Liver (tissue), 3 donors: Measurements from ENCODE around the gene ROBO2.

Experiments used
- CTCF ChIP-seq: fragments of 150-350 bp; IDR thresholded peaks from 2 replicates; pipeline ENCODE4 v1.5.1; 2017; ENCODE audit warnings: improper control_type of control experiment, low read depth, low read length; ENCODE audit not compliant: missing input control
- EGR1 ChIP-seq, 2 donors: IDR thresholded peaks; 2 replicates each; pipeline ENCODE4 v1.6.1; 2016 to 2018; ENCODE audit warnings: antibody characterized with exemption in 2 of 2, low read depth in 2 of 2
- FOXA1 ChIP-seq: IDR thresholded peaks from 2 replicates; pipeline ENCODE4 v1.6.1; 2016; ENCODE audit warnings: antibody characterized with exemption
- JUND ChIP-seq, 2 donors: IDR thresholded peaks; 2 replicates each; pipeline ENCODE4 v1.6.1; 2016; ENCODE audit warnings: antibody characterized with exemption in 2 of 2
- MAX ChIP-seq: IDR thresholded peaks from 2 replicates; pipeline ENCODE4 v1.6.1; 2016; ENCODE audit warnings: antibody characterized with exemption
- NR2F2 ChIP-seq: IDR thresholded peaks from 2 replicates; pipeline ENCODE4 v1.6.1; 2016; ENCODE audit warnings: antibody characterized with exemption
- RAD21 ChIP-seq, 2 donors: IDR thresholded peaks; 2 replicates each; pipeline ENCODE4 v1.6.1; 2016; ENCODE audit warnings: antibody characterized with exemption in 2 of 2, mild to moderate bottlenecking in 2 of 2
- REST ChIP-seq: IDR thresholded peaks from 2 replicates; pipeline ENCODE4 v1.6.1; 2016; ENCODE audit warnings: antibody characterized with exemption, mild to moderate bottlenecking
- SP1 ChIP-seq: IDR thresholded peaks from 2 replicates; pipeline ENCODE4 v1.6.1; 2018; ENCODE audit warnings: antibody characterized with exemption, mild to moderate bottlenecking
- TAF1 ChIP-seq: conservative IDR thresholded peaks from 2 replicates; pipeline ENCODE4 v1.6.1; 2016; ENCODE audit warnings: antibody characterized with exemption, mild to moderate bottlenecking
- YY1 ChIP-seq: IDR thresholded peaks from 2 replicates; pipeline ENCODE4 v1.6.1; 2016; ENCODE audit warnings: antibody characterized with exemption, mild to moderate bottlenecking
- donor health status: healthy.
- donor health status: healthy.

- no peak for TF ChIP-seq RAD21 (IDR thresholded peaks at IDR 0.05)
- no peak for TF ChIP-seq CTCF
- no peak for TF ChIP-seq JUND (IDR thresholded peaks at IDR 0.05)
- TF ChIP-seq TAF1 = no peak
- no peak for TF ChIP-seq FOXA1
- TF ChIP-seq YY1 = no peak
- no peak for TF ChIP-seq EGR1 (IDR thresholded peaks at IDR 0.05; ENCODE audit: low read depth in 2 of 2)
- no peak for TF ChIP-seq MAX
- TF ChIP-seq REST = no peak
- no peak for TF ChIP-seq NR2F2
- no peak for TF ChIP-seq SP1
Measured at GRCh38 chr3:77370413-77370812, 330.5 kb downstream of the ROBO2 start.
